Activated naive CD8-positive, alpha-beta T cell treated with anti-CD3 and anti-CD28 coated beads, Interleukin-2, amount 50 U/mL, for 16 hours (primary cell): ENCODE data around the gene FRY.

ENCODE experiments used
- DNase-seq: peaks from one replicate; pipeline ENCODE4 v3.0.0-alpha.2; 2020; ENCODE audit warnings: low read depth, low spot score

Gene FRY

DNA sequence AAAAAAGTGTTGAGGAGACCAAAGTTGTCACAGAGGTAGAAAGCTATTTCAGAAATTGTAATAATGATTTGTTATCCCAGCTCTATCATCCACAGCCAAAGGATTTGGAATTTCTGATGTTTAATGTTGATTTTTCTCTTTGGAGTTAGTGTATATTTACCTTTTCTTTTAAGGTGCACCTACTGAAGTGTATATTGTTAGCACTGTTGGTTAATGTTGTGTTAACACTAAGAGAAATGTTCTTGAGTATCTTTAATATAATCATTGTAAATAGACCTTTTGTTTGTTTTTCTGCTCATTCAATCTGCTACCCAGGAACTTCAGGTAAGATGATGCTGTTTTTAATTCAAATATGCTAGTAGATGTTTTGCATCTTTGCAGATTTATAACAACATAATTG lies 226.1 kb downstream of the FRY start:
- no peak for DNase-seq

- no peak for DNase-seq
These were observed 227.5 kb downstream of the FRY start for GRCh38 chr13:32259116-32259515.

DNA sequence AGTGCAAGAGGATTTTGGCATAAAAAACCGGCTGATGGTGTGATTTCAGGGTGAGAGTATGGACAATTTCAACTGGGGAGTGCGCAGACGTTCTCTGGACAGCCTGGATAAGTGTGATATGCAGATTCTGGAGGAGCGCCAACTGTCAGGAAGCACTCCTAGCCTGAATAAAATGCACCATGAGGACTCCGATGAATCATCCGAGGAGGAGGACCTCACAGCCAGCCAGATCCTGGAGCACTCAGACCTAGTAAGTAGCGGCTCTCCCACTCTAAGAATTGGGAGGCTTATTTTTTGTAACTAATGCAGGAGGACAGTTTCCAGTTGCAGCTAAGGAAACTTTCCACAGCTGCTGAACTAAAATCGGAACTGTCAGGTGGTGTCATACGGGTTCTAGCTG lies 230.0 kb downstream of the FRY start:
- no peak for DNase-seq

DNA sequence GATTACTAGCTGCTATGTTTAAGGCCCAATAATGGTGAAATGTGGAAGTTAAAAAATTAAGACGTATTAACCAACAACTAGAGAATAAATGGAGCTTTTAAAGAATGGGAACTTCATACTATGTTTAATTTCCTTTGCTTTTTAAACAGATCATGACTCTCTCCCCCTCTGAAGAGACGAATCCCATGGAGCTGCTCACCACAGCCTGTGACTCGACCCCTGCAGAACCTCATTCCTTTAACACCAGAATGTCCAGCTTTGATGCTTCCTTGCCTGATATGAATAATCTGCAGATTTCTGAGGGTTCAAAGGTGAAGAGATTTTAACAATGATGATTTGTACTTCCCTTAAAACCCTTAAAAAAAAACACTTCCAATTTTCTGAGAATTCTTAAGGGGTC lies 230.6 kb downstream of the FRY start:
- DNase-seq, result no peak

DNA sequence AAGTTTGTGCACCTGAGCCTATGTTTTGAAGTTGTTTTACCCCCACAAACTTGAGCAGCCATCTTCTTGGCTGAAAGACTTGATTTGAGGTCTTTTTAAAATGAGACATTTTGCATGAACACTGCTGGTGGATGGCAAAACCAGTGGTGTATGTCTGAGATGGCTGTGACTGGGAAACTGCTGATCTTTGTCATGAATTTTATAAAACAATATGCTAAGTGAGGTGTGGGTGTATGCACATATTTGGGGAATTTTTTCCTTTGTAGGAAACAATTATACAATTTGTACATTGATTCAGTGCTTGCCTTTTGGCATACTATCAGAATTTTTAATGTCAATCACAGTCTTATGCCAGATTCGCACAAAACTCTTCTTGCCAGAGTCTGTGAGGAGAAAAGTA lies 231.0 kb downstream of the FRY start:
- DNase-seq, result no peak

DNA sequence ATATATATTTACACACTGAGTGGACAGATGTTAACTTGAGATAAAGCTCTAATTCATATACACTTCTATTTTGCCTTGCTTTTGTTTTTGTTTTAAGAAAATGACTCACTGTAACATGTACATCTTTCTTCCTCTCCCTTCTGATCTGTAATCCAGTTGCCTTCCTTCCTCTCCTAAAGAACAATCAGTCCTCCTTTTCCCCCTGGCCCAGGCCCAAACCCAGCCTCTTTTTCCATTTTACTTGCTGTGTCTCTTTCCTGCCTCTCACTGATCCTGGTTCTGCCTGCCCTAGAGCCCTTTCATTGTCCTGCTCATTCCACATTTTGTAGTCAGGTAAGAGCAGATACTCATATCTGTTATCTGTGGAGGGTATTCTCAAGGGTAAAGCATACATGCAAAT lies 232.8 kb downstream of the FRY start:
- DNase-seq, result no peak

GRCh38 chr13:32265726-32266125 lies 234.2 kb downstream of the FRY start:
- no peak for DNase-seq

DNA sequence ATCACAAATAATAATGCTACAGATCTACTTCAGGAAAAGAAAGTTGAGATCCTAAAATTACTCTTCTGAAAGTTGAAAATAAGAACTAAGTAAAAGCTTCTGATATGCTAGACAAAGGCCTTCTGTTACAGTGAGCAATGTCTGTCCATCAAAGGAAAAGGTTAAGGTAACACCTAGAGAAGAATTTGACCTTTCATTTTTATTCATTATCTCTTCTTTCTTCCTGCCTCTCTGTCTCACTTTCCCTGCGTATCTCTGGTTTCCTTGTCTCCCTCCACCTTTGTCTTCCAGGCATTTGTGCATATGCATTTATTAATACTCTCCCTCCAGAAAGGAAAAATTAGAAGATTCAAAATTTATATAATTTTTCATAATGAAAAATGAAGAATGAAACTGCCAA lies 234.6 kb downstream of the FRY start:
- no peak for DNase-seq

DNA sequence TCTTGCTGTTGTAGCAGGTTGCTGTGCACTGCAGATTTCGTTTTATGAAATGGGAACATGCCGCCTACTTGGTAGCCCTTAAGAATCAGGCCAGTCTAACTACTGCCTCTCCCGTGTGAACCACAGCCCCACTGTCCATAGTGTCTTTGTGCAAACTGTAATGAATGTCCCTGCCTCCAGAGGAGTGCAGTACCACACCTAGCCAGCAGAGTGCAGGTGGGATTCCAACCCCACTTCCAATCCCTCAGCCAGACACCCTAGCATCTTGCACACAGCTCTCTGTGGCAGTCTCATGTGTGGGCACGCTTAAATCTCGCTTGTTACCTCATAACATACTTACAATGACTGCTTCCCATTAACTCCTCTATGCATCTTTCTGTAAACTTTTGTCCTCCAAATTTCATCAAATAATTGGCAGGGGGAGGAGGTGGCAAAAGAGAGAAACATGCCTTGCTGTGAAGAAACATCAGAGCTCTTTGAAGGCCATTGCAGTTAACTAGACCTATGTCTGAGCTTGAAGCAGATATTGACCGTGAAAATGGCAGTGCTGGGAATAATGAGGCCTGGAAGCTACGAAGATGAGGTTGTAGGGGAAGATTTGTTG lies 236.4 kb downstream of the FRY start:
- DNase-seq, result no peak

DNA sequence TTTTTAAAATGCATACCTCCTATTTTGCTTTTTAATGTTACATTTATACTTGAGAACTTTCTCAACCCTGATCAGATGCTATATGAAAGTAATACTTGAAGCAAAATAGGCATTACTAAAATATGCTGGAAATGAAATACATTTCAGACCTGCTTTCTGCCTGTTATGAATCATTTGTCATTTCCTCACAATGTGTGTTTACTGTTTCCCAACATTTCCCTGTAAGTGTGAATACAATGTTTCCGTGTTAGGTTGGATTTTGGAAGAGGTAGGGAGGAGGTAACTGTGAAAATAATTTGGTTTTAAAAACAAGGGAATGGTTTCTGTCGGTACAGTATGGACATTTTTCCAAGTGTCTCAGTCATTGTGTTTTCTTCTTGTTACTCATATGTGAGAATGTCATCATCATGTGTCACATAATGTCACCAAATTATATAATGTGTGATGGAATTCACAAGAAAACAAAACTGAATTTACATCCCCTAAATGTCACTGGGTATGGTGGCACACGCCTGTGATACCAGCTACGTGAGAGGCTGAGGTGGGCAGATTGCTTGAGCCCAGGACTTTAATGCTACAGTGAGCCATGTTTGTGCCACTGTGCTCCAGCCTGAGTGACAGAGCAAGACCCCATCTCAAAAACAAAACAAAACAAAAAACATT lies 240.6 kb downstream of the FRY start:
- DNase-seq, result no peak

DNA sequence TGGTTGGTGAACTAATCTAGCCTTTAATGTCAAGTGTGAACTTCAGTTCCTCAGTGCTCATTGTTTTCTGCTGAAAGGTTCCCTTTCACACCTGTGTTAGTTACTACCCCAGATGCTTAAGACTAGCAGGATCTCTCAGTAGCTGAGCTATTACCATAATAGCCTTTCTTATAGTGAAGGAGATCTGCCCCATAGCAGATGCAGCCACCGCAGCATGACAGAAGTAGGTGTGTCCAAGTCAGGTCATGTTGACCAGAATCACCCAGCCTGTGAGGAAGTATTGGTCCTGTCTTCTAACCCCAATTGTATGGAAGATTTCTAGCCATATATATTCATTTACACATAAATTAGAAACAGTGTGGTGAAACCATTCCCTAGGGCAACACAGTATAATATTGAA lies 246.3 kb downstream of the FRY start:
- no peak for DNase-seq

DNA sequence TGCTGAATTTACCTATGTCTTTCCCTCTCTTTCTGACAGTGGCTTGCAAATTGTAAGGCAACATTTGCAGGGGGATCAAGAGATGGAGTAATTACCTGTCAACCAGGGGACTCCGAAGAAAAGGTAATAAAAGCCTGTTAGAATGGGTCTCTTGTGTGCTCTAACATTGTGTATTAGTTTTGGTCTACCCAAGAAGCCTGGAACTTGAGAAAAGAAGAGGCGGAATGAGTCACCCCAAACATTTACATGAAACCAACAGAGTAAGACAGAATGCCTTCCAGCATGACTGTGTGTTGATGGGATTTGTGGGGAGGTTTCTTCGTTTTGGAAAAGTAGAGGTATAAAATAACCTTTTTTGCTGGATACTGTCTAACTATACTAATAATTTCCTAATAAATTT lies 246.9 kb downstream of the FRY start:
- no peak for DNase-seq

DNA sequence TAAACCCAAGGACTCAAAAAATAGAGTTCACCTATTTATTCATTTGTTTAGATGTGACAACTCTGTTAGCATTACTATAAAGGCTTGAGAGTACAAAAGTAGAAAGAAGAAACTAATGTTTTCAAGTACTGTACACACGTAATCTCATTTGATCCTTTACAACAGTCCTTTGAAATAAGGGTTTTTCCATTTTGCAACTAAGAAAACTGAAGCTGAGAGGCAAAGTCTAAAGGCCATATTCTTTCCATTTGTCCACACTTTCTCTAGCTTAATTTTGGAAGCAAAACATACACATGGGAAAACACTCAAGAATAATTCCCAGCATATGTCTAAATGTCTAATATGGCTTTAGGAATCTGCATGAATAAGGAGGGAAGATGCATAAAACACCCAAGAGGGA lies 249.5 kb downstream of the FRY start:
- no peak for DNase-seq

DNA sequence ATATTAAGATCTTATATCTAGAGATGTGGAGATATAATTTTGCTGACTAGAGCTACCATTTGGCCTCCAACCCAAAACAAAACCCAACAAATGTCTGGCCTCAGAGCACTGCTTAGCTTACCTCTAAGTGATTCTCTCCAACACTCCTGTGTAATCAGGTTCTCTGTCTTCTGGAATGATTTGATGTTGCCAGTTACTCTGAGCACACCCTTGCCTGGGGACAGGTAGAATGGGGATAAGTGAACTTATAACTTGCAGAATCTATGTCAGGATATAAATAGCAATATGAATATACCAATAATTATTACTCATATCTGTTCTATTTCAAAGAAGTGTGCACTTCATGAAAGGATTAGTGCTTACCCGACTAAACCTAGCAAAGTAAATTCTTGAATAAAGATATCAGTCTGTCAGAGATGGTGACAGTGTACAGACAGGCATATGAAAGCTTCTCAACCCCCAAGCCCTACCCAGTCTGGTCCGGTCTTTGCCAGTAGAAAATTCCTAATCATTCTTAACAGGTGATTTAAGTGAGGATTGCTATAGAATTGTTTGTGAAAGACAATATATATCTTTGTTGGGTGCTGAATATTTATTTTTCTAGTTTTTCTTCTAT lies 250.6 kb downstream of the FRY start:
- no peak for DNase-seq

DNA sequence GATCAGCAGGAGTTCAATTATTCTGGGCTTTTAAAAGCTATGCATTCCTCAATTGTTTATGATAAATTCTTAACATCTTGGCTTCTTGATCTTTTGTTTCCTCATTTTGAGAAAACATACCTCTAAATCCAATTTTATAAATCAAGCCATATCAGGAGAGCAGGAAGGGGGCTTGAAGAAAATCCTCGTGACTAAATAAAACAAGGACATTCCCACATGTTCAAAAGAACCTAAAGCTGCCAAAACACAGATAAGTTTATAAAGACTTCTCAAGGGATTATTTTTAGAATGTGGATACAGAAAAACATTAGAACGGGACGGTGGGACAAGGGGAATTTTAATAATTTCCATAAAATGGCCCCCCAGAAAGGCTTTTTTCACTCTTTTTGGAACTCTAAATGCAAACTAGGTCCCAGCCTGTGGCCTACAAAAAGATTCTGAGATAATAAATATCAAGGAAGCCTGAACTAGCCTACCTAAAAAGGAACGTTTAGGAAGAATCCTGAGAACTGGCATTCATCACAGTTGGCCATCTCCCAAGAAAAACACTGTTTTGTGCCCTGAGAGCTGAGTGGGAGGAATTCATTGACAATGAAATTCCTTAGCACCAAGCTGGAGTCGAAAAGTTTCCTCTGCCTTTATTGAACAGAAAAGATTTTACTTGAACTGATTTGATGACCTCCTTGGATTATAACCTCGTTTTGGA lies 253.5 kb downstream of the FRY start:
- DNase-seq, result no peak

DNA sequence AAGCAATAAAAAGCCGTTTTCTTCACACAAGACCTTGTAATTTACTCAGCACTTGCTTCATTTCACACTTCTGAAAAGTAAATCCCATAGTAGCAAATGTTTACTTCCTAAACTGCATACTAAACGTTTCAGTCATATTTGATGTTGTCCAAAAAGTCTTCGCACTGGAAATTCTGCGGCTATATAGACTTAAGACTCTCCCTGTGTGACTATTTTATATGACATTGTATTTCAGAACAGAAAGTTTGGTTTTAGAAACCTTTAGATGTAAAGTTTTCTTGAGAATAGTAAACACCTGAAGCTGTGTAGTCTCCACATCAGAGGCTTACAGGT lies 254.0 kb downstream of the FRY start:
- DNase-seq, result no peak

GRCh38 chr13:32297206-32297605 lies 265.6 kb downstream of the FRY start:
- no peak for DNase-seq

- DNase-seq, result no peak
These were observed 267.1 kb downstream of the FRY start for GRCh38 chr13:32298695-32299094.

- no peak for DNase-seq
These were observed 268.3 kb downstream of the FRY start for GRCh38 chr13:32299893-32300292.

GRCh38 chr13:32300406-32300805 lies 268.8 kb downstream of the FRY start:
- DNase-seq, result no peak

- DNase-seq, result no peak
These were observed 269.3 kb downstream of the FRY start for GRCh38 chr13:32300920-32301319.

- no peak for DNase-seq
These were observed 270.9 kb downstream of the FRY start for GRCh38 chr13:32302461-32302860.

DNA sequence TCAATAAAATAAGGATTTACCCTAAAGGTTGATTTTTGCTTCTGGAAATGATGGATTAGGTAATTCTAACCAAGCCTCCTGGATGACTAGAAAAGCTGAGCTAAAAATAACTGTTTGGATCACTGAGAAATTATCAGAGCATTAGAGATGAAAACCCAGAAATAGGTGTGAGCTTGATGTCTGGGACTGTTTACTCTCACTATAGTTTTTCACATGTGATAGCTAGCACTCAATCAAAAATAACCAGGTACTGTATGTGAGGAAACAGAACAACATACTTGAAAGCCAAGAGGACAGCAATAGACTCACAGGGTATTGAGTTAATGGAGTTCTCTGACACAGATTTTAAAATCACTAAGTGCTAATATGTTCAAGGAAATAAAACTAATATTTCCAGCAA lies 274.1 kb downstream of the FRY start:
- DNase-seq, result no peak
